CD4-positive, alpha-beta T cell treated with Interleukin-17A for 4 hours (primary cell): ENCODE data around the gene INSL3.
"Not testable (repeated sequence)": the region's sequence is repeated elsewhere in the genome, so short reads cannot be mapped to it uniquely, and the experiment has no call there.

ENCODE experiments used
- DNase-seq: peaks from one replicate; pipeline ENCODE4 v3.0.0-alpha.2; 2020; ENCODE audit warnings: mixed read lengths

INSL3 gene

DNA sequence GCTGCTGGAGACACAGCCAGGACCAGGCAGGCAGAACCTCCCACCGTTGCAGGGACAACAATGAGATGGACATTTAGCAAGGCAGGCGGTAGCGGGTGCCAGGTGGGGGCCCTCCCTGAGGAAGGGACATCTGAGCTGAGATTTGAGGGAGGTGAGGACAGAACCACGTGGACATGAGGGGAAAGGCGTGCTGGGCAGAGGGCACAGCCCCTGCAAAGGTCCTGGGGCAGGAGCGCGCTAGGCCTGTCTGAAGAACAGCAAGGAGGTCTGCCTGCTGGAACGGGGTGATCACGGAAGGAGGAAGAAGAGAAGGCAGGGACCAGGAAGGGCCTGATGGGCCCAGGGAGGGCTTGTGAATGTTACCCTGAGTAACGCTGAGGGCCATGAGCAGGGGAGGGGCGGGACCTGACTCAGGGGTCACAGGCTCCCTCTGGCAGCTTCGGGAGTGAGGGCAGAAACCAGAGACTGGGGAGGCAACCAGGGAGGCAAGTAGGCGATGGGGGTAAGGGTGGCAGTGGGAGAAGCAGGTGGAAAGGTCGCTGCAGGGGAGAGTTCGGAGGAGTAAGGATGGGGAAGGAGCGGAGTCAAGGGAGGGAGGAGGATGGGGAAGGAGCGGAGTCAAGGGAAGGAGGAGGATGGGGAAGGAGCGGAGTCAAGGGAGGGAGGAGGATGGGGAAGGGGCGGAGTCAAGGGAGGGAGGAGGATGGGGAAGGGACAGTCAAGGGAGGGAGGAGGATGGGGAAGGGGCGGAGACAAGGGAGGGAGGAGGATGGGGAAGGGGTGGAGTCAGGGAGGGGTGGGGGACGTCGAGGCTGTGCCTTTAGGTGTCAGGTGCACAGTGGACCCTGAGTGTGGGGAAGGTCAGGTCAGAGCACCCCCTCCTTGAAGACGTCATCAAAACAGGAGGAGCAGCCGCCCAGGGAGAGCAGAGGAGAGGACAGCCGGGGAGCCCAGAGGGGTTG, 42.1 kb downstream of the INSL3 start:
- DNase-seq = peak; percentile 21

DNA sequence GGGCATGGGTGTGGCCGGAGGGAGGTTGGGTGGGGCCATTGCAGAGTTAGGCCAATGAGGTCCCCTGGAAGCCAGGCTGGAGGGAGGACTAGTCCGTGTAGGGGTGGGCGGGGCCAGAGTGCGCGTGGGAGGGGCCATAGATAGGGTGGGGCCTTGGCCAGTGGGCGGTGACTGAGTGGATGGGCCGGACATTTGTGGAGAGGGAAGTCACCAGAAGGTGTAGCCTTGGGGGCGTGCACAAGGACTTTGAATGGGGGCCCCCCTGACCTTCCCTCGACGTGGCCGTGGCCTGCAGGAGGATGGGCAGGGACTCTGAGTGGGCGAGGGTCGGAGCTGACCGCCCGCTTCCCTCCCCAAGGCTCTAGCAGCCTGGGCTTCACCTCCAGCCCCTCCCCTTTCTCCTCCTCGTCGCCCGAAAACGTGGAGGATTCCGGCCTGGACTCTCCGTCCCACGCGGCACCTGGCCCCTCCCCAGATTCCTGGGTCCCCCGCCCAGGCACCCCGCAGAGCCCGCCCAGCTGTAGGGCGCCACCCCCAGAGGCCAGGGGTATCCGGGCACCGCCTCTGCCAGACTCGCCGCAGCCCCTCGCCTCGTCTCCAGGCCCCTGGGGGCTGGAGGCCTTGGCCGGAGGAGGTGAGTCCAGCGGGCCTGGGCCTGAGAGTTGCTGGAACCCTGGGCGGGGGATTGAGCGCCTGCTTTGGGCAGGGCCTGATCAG, 42.9 kb downstream of the INSL3 start:
- DNase-seq = peak; percentile 40

DNA sequence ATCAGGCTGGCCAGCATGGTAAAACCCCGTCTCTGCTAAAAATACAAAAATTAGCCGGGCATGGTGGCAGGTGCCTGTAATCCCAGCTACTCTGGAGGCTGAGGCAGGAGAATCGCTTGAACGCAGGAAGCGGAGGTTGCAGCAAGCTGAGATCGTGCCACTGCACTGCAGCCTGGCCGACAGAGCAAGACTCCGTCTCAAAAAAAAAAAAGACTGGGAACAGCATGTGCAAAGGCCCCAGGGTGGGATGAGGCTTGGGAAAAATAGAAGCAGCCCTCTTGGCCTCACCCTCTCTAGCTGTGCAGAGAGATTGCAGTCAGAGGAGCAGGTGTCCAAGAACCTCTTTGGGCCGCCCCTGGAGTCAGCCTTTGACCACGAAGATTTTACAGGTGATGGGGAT, 43.5 kb downstream of the INSL3 start:
- not testable (repeated sequence) for DNase-seq

DNA sequence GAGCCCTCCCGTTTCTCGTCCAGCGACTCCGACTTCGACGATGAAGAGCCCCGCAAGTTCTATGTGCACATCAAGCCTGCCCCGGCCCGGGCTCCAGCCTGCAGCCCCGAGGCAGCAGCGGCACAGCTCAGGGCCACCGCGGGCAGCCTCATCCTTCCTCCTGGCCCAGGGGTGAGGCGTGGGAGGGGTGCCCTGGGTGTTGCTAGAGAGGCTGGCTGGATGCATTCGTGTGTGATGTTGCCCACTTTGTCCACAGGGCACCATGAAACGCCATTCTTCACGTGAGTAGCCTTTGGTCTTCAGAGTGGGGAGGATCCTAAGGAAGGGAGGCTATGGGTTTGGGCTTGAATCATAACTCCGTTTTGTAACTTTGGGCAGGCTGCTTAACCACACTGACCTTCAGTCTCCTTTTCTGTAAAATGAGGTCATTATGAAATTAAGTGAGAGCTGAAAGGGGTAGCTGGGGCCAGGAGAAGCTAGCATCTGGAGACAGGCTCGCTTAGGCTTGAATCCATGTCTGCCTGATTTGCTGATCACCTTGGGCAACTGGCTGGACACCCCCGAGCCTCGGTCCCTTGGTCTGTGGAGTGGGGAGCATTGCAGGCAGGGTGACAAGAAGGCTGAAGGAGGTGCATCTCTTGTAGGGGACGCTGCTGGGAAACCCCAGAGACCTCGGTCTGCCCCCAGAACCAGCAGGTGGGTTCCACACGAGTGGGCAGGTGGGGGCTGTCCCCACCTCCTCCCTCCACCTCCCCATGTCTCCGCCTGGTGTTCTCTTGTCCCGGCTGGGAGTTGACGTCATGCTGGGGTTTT, 45.1 kb downstream of the INSL3 start:
- DNase-seq = no peak

DNA sequence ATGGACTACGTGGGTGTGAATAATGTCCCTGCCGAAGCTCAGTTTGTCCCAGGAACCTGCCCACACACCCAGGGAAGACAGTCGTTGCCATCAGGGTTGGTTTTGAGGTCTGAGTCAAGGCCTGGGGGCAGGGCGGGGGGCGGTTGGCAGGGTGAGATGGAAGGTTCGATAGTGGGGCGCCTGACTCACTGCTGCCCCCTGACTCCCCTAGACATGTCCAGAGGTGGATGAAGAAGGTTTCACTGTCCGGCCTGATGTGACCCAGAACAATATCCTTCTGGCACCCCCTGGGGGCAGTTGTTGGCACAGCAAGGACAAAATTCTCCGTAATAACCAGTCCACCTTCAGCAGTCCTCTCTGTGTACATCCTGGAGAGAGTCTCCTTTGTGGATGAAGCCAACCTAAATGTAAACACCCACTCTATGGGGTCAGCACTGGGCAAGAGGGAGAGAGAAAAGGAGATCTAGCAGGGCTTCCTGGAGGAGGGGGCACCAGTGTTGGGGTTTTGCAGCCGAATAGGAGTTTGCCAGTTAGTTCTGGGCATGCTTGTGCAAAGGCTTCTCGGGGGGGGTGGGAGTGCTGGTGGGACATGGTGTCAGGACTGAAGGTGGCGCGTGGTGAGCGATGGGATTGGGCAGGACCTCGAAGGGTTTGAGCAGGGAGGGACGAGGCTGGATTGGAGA, 45.9 kb downstream of the INSL3 start:
- peak; percentile 60 for DNase-seq

DNA sequence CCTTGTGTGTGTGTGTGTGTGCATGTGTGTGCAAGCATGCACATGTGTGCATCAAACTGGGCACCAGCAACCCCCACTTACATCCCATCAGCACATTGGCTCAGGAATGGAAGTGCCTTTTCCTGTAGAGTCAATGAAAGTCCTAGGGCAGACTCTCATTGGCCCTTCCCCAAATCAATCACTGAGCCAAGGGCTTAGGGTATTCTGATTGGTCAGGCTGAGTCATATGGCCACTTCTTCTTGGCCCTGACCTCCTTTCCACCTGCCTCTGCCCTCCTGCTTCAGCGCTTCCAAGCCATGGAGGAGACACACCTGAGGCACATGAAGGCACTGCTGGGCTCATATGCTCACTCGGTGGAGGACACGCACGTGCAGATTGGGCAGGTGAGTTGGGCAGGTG, 49.1 kb downstream of the INSL3 start:
- DNase-seq = no peak

DNA sequence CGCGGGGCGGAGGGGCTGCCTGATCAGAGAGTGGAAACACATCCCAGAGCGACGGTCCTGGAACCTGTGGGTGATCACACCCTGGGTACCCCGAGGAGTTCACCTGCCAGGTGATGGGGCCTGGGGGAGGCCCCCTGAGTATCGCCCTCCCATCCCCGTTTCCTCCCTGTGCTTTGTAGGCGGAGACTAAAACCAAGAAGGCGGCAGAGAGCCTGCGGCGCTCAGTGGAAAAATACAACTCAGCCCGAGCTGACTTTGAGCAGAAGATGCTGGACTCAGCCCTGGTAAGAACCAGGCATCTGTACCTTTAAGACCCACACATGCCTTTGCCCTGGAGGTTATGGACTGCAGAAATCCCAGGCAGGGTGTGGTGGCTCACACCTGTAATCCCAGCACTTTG, 50.7 kb downstream of the INSL3 start:
- no peak for DNase-seq

DNA sequence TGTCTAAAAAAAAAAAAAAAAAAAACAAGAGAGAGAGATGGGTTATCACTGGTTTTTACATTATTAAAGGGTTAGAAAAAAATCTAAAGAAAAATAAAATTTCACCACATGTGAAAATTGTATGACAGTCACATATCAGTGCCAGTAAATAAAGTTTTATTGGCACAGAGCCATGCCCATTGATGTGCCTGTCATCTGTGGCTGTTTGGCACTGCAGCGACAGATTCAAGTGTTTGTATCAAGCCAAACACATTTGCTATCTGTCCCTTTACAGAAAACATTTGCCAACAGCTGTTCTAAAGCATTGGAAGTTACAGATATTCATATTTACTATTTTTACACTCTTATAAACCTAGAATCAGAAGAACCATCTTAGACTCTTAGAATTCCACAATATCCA, 53.8 kb downstream of the INSL3 start:
- DNase-seq = no peak

DNA sequence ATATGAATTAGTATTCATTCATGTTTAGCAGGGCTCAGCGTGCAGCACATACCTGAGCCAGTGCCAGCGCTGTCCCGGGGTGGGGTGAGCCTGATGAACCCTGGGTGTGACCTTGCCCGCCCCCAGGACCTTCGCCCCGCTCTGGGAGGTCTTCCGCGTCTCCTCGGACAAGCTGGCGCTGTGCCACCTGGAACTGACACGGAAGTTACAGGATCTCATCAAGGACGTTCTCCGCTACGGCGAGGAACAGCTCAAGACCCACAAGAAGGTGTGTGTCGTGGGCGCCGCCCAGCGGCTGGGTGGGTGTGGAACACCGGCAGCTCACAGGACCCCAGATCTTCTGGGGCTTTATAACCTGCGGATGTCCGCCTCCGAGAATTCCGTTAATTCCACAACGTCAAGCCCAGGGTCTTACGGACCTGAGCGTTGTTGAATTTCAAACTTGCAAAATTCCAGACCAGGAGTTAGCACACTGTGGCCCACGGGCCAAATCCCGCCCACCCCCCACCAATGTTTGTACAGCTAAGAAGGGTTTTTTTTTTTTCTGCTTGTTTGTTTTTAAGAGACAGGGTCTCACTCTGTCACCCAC, 54.7 kb downstream of the INSL3 start:
- peak; percentile 63 for DNase-seq
